Measurements from ENCODE around the gene TFIP11. TPM values are rescaled to one million over a fixed set of nuclear protein-coding genes. Genes with fewer than 3 reads are reported as not detected.

TFIP11 gene
- total and polyA plus RNA-seq, 2 of the 13 experiments (the other 11 are each of a cell fraction or from before 2014, with no cell fraction given), result 15.4 to 22.8 TPM

DNA sequence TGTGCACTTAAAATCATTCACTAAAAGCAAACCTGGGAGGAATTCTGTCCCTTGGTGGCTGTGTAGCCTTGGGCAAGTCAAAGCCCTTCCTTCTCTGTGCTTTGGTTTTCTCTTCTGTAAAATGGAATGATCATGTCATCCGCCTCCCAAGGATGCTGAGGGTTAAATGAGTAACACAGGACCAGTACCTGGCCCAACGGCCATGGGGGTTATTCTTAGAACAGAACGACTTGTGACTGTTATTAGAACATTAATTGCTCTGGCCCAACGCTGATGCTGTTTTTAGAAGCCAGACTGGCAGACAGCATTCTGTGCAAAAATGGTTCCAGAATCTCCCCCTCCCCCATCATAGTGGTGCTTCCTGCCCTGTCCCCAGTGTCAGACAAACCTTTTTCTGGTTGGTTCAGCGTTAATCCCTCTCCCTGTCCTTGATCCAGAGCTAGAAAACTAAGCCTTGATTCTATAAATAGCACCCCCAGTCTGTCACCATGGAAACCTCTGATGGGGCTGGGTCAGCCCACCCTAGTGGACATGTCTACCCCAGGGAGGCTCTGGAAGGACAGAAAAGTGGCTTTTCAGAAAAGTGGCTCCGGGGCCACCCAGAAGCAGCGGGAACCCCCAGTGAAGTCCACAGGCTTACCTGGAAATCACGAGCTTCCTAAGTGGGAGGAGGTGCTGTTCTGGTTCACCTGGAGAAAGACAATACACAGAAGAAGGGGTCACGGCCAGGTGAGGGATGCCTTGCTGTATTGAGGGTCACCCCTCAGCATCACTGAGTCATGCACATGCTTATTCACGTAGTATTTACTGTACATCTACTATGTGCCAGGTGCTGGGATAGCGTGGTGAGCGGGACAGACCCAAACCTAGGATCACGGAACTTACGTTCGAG lies 15.5 kb upstream of the TFIP11 start (continued):
- TF ChIP-seq ZNF431 (CRISPR knock-in tag; IDR thresholded peaks at IDR 0.05; ENCODE audit: borderline replicate concordance, low read depth) (no peak), PAF1 (CRISPR knock-in tag; IDR thresholded peaks at IDR 0.05) (no peak)

DNA sequence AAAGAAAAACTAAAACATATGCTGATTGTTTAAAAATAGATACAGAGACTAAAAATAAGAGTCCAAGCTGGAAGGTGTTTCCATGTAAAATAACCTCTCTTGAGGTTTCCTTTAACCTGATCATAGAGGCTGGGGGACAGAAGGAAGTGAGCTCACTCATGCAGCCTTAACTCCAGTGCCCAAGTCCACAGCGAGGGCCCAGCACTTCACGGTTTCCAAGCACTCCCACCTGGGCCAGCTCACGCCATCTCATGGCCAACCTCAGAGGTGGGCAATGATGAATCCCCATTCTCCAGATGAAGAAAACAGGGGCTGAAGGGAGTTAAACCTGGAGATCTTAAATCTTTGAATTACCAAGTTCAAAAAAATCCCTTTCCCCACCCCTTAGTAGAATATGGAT lies 14.9 kb upstream of the TFIP11 start:
- Histone ChIP-seq H3K9ac (ENCODE audit: insufficient read depth, low read depth, low read length) (no peak overlapping the region), H3K79me2 (ENCODE audit: insufficient read depth, low read length) (no peaks in the 10 kb centered on the region), H2AFZ (ENCODE audit: low read length) (no peak overlapping the region), H3K36me3 (replicated peaks in 1 of 2; ENCODE audit: control insufficient read depth in 1 of 2, insufficient read depth in 2 of 2, low read length in 2 of 2) (peaks cover 1 to 13% of the 10 kb centered on the region in 2 experiments; a peak in 3 of 5 replicates), H3K27me3 (ENCODE audit: control insufficient read depth in 1 of 2, insufficient read depth in 2 of 2, low read length in 2 of 2) (no peaks in the 10 kb centered on the region), H3K4me1 (ENCODE audit: insufficient read depth, low read length) (no peaks in the 10 kb centered on the region), H4K20me1 (ENCODE audit: insufficient read depth, low read length) (no peaks in the 10 kb centered on the region), H3K9me3 (ENCODE audit: low read length) (no peaks in the 10 kb centered on the region), H3K27ac (ENCODE audit: extremely low read length, insufficient read depth, low read length) (no peak overlapping the region), H3K4me3 (replicated peaks in 1 of 3; ENCODE audit: insufficient read depth in 1 of 3, low read depth in 2 of 3, low read length in 3 of 3) (no peak overlapping the region), H3K4me2 (ENCODE audit: low read depth, low read length) (no peak overlapping the region)
- 57% methylated on average over 3 of the region's 3 CpGs for WGBS (ENCODE audit: low lambda C conversion rate)
- ChIA-PET POLR2A (no interaction called here), CTCF (ENCODE audit: low intra/inter-chr PET ratio, low total read pairs) (no interaction called here)
- TF ChIP-seq CENPBD1 (CRISPR knock-in tag; IDR thresholded peaks at IDR 0.05; ENCODE audit: borderline replicate concordance, low read depth), result no peak
- TF ChIP-seq SP5 (CRISPR knock-in tag; IDR thresholded peaks at IDR 0.05; ENCODE audit: borderline replicate concordance, low read depth), result no peak
- TF ChIP-seq SRSF4 (IDR thresholded peaks at IDR 0.05; ENCODE audit: low read depth, low read length, poor library complexity, severe bottlenecking), result no peak
- no peak for TF ChIP-seq ZFP1 (CRISPR knock-in tag; IDR thresholded peaks at IDR 0.05)
- TF ChIP-seq, protein P1, sequence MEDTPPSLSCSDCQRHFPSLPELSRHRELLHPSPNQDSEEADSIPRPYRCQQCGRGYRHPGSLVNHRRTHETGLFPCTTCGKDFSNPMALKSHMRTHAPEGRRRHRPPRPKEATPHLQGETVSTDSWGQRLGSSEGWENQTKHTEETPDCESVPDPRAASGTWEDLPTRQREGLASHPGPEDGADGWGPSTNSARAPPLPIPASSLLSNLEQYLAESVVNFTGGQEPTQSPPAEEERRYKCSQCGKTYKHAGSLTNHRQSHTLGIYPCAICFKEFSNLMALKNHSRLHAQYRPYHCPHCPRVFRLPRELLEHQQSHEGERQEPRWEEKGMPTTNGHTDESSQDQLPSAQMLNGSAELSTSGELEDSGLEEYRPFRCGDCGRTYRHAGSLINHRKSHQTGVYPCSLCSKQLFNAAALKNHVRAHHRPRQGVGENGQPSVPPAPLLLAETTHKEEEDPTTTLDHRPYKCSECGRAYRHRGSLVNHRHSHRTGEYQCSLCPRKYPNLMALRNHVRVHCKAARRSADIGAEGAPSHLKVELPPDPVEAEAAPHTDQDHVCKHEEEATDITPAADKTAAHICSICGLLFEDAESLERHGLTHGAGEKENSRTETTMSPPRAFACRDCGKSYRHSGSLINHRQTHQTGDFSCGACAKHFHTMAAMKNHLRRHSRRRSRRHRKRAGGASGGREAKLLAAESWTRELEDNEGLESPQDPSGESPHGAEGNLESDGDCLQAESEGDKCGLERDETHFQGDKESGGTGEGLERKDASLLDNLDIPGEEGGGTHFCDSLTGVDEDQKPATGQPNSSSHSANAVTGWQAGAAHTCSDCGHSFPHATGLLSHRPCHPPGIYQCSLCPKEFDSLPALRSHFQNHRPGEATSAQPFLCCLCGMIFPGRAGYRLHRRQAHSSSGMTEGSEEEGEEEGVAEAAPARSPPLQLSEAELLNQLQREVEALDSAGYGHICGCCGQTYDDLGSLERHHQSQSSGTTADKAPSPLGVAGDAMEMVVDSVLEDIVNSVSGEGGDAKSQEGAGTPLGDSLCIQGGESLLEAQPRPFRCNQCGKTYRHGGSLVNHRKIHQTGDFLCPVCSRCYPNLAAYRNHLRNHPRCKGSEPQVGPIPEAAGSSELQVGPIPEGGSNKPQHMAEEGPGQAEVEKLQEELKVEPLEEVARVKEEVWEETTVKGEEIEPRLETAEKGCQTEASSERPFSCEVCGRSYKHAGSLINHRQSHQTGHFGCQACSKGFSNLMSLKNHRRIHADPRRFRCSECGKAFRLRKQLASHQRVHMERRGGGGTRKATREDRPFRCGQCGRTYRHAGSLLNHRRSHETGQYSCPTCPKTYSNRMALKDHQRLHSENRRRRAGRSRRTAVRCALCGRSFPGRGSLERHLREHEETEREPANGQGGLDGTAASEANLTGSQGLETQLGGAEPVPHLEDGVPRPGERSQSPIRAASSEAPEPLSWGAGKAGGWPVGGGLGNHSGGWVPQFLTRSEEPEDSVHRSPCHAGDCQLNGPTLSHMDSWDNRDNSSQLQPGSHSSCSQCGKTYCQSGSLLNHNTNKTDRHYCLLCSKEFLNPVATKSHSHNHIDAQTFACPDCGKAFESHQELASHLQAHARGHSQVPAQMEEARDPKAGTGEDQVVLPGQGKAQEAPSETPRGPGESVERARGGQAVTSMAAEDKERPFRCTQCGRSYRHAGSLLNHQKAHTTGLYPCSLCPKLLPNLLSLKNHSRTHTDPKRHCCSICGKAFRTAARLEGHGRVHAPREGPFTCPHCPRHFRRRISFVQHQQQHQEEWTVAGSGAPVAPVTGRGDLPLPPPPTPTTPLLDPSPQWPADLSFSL (CRISPR knock-in tag; IDR thresholded peaks at IDR 0.05), result no peak
- TF ChIP-seq ZNF543 (CRISPR knock-in tag; IDR thresholded peaks at IDR 0.05), result no peak
- no peak for TF ChIP-seq IRF9 (CRISPR knock-in tag; IDR thresholded peaks at IDR 0.05; ENCODE audit: borderline replicate concordance)
- no peak for TF ChIP-seq ZNF230 (CRISPR knock-in tag; IDR thresholded peaks at IDR 0.05)
- no peak for TF ChIP-seq KAT8 (CRISPR knock-in tag; IDR thresholded peaks at IDR 0.05)
- TF ChIP-seq ZNF12 (CRISPR knock-in tag; IDR thresholded peaks at IDR 0.05), result no peak
- TF ChIP-seq CHD4 (IDR thresholded peaks at IDR 0.05; ENCODE audit: borderline replicate concordance, low read length), result no peak
- TF ChIP-seq MTA1 (CRISPR knock-in tag; IDR thresholded peaks at IDR 0.05; ENCODE audit: borderline replicate concordance), result no peak
- FAIRE-seq (no peak), ATAC-seq (no peak), DNase-seq (ENCODE audit: low spot score) (no peak)
- intact Hi-C loops (cut with micrococcal nuclease; ENCODE audit: unreplicated experiment) (no loop called here), in situ Hi-C loops (cut with HindIII; ENCODE audit: extremely low pct_ligation_motif_present, low pct_unique_long_range_greater_than_20kb) (no loop called here)
- no TSS peak for BruUV-seq (replicated peaks)

Data from HepG2 (cell line).